HG02884 (cell line): ENCODE measurements around the gene CKMT1A.
"Not testable (repeated sequence)": the region's sequence is repeated elsewhere in the genome, so short reads cannot be mapped to it uniquely, and the experiment has no call there.

Source experiments
- ATAC-seq: cut with Tn5 transposase; IDR thresholded peaks from one replicate; pipeline ENCODE4 v1.9.1; 2021; ENCODE audit warnings: mild to moderate bottlenecking, moderate library complexity; ENCODE audit not compliant: unreplicated experiment

Gene CKMT1A

DNA sequence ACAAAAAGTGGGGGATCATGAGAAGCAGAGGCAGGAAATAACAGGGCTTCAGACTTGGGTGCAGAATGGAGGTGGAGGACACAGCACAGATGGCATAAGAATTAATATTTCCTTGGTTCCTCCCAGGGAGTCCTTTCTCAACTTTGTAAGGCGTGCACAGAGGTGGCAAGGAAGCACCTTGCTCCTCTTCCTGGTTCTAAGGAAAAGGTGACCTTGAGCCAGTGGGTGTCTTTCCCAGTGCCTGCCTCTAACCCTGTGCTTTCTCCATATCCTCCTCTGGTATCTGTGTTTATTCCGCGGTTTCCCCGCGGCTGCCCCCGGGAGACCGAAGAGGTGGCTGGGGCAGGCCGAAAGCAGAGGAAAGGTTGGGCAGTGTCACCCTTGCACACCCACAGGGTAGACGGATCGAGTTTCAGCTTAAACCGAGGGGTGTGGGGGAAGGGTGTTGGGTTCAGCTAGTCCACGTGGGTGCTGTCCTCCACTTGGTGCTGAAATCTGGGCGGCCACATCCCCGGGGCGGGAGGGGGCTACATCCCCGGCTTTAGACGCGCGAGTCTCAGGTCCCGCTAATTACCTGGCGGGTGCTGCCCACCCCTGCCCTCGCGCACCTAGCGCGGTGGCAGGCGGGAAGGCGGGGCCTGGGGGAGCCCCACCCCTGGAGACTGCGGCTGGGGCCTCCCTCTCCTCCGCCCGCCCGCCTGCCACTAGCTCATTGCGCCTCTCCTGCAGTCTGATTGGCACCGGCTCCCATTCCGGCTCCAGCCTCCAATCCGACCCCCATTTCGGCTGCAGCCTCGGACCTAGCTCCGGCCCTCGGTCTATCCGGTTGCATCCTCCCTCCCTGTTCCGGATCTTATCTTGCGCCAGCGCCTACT lies at the start of gene CKMT1A:
Gene CKMT1A (plus strand): TSS at position 712 of the 875 bp plus-strand sequence. CDS start 192 bp downstream, outside the sequence.
- ATAC-seq, result not testable (repeated sequence)

GRCh38 chr15:43648649-43649429 lies 44.8 kb upstream of the CKMT1A start, which contains the start of gene CATSPER2:
Gene CATSPER2, minus strand, starts transcription at chr15:43648844. Its CDS starts 783 bp downstream, at chr15:43648061.
- ATAC-seq, result no peak

DNA sequence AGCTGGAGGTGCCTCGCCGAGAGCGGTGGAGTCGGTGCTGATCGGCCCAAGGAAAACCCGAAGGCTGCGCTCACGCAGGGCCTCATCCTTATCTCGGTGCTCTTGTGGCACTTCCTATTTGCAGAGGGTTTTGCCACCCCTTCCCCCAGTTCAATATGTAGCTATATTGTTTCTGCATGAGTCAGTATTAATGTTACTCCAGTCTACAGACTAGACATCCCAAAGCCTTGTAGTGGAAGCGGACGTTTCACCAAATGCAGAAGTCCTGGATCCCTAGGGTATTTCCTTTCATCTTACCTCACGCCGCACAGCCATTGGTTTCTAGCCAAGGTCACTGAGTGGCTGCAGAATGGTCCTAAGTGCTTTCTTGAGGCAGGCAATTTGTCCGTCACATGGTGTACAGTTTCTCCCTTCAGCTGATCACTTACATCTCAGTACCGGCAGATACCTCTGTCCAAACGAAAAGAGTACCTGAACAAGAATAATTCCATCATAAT lies 44.2 kb upstream of the CKMT1A start:
- not testable (repeated sequence) for ATAC-seq

GRCh38 chr15:43659727-43660126 lies 33.9 kb upstream of the CKMT1A start:
- not testable (repeated sequence) for ATAC-seq

GRCh38 chr15:43662293-43662692 lies 31.4 kb upstream of the CKMT1A start:
- not testable (repeated sequence) for ATAC-seq

DNA sequence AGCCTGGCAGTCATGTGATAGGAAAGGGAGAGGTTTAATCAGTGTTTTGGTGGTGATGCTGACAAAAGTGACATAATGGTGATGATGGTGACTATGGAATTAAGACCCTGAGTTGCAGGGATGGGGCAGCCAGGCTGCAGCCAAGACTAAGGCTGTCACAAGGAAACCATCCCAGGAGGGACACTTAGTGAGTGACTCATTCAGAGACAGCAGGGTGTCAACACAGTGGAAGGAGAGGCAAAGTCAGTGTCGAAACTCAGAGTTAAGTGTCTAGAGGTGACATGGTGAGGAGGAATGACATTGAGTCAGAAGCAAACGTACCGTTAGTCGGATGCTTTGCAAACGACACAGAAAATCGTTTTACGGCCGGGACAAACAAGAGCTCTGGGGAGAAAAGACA lies 30.3 kb upstream of the CKMT1A start:
- ATAC-seq, result not testable (repeated sequence)

GRCh38 chr15:43666177-43666576 lies 27.5 kb upstream of the CKMT1A start:
- not testable (repeated sequence) for ATAC-seq

DNA sequence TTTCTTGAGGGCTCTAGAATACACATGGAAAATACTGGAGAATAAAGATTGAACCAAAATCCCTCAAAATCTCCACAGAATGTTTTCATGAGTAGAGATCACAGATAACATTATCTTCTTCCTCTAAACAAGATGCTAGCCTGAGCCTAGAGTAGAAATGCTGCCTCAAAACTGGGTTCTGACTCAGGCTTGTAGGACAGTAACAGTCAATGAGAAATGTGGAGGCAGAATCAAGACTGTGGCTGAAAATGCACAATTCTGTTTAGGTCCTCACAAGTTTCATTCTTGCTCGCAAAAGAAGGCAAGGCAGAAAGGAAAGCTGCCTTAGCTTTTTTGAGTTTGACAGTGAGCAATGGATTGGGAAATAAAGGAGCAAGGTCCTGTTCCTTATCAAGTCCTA lies 19.5 kb upstream of the CKMT1A start:
- not testable (repeated sequence) for ATAC-seq

- peak; percentile 95 for ATAC-seq
Observed at GRCh38 chr15:43689604-43690301, 3.9 kb upstream of the CKMT1A start.

DNA sequence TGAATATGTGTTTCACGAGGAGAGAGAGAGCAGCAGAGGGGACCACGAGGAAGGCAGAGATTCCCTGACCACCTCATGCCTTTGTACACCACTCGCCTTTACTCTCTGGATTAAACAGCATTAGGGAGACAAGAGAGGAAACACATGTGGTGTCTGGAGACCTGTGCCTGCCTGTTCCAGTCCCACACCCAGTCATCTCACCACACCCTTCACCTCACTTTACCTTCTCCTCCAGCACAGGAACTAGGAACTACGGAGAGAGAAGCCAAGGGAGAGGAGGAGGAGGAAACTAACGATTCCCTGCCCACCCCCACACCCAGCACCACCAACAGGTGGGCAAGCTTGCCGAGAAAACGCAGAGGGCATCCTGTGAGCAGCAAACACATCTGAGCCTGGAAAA lies 980 bp upstream of the CKMT1A start:
- not testable (repeated sequence) for ATAC-seq

- ATAC-seq, result no peak
Observed at GRCh38 chr15:43702174-43702573, 8.5 kb downstream of the CKMT1A start.

DNA sequence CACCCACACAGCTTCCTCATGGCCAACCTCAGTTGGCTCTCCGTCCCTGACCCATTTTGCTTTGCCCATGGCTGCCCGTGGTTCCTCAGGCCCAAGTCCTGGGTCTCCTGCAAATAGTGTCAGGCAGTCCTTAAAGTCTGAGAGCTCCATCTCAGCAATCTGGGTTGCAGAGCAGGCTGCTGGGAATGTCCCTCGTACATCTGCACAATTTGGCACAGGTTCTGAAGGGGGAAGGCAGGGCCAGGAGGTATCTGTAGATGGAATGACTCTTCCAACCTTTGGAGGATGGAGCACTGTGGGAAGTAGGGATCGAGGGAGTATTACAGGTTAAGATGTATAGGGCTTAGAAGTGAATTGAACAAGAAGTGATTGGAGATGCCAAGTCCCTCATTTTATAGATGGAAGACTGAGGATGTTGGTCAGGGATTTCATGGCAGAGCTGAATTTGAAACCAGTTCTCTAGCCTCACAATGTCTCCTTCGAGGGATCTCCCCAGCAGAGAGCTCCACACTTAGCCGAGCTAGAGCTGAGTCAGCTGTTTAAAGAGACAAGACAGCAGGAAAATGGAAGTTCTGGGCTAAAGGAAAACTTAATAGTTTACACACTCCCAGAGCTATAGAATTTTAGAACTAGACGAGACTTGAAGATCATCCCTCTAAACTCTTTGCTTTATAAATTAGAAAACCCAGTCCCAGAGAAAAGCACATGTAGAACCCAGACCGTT lies 9.2 kb downstream of the CKMT1A start:
- ATAC-seq, result no peak

DNA sequence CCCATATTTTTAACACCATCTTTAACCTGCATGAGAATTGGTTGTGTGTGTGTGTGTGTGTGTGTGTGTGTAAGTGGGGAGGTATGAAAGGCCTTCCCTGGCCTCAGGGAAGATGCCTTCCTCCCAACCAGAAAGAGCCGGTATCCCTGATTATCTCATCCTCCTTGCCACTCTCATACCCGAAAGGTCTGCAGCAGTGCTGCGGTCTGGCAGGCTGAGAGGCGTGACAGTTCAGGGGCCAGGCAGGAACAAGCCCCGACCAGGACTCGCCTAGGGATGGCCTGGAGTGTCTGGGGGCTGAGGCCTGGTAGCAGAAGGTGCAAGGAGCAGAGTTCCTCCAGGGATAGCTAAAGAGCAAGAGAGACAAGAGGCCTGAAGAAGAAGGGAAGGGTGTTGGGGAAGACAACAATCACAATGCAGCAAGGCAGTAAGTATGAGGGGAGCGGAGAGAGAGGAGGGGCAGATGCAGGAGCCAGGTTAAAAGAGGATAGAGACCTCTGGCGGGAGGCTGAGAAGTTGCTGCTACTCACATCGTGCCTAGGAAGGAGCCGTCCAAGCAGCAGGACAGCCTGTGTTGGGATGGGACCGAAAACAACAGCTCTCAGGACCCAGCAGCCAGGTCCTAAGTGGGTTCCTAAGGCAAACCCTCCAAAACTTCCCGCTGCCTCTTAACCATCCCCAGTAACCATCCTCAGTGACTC lies 16.9 kb downstream of the CKMT1A start:
- not testable (repeated sequence) for ATAC-seq

GRCh38 chr15:43723151-43723550 lies 29.5 kb downstream of the CKMT1A start:
- no peak for ATAC-seq

- ATAC-seq, result not testable (repeated sequence)
Observed at GRCh38 chr15:43726306-43726705, 32.6 kb downstream of the CKMT1A start.

- not testable (repeated sequence) for ATAC-seq
Observed at GRCh38 chr15:43728053-43728725, 34.5 kb downstream of the CKMT1A start.

- no peak for ATAC-seq
Observed at GRCh38 chr15:43735416-43735815, 41.8 kb downstream of the CKMT1A start.

GRCh38 chr15:43746245-43746902 lies 52.7 kb downstream of the CKMT1A start, which contains the start of gene PDIA3:
Gene PDIA3, plus strand, starts transcription at chr15:43746438. Its CDS starts 102 bp downstream, at chr15:43746540.
- peak; percentile 61 for ATAC-seq
